ENCODE measurements around the gene DLG2.

DLG2 gene

GRCh38 chr11:83836883-83837654 lies 1790.1 kb downstream of the DLG2 start:
- no peak for DNase-seq (ENCODE audit: low read depth)

DNA sequence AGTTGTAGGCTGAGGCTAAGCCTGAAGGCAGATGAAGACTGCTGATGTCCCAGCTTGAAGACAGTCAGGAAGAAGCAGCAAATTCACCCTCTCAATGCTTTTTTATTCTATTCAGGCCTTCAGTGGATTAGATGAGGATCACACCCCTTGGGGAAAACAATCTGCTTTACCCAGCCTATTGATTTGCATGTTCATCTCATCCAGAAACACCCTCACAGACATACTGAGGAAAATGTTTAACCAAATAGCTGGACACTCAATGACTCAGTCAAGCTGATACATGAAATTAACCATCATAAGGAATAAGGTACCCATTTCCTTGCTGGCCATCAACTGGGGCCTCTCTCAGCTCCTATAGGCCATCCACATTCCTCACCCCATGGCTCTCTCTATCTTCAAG lies 1791.1 kb downstream of the DLG2 start:
- DNase-seq (ENCODE audit: low read depth) = no peak

GRCh38 chr11:83835423-83835822 lies 1791.7 kb downstream of the DLG2 start:
- DNase-seq (ENCODE audit: low read depth) = no peak

- no peak for DNase-seq (ENCODE audit: low read depth)
Measured at GRCh38 chr11:83831929-83832328, 1795.2 kb downstream of the DLG2 start.

DNA sequence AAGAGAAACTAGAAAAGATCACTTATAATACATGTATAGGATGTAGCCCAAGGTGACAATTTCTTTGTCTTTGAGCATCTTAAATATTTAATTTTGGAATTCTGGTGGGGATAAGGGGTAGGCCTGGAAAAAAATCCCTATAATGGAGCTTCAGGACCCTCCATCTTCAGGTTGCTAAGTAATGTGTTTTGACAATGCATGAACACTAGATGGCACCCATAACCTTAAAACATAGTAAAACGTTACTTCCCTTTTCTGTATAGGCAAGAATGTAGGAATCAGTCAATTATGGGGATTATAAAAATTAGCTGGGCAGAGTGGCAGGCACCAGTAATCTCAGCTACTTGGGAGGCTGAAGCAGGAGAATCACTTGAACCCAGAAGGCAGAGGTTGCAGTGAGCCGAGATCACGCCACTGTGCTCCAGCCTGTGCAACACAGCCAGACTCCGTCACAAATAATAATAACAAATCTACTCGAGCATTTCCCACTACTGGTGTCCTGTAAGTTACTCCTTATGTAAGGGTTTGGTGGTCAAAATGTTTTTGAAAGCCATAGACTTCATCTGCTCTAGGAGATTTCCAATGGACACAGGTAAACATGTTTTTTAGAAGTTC lies 1799.1 kb downstream of the DLG2 start:
- no peak for DNase-seq (ENCODE audit: low read depth)

- no peak for DNase-seq (ENCODE audit: low read depth)
Measured at GRCh38 chr11:83827520-83827919, 1799.6 kb downstream of the DLG2 start.

- no peak for DNase-seq (ENCODE audit: low read depth)
Measured at GRCh38 chr11:83826078-83826477, 1801.1 kb downstream of the DLG2 start.

- DNase-seq (ENCODE audit: low read depth) = no peak
Measured at GRCh38 chr11:83823461-83824025, 1803.6 kb downstream of the DLG2 start.

DNA sequence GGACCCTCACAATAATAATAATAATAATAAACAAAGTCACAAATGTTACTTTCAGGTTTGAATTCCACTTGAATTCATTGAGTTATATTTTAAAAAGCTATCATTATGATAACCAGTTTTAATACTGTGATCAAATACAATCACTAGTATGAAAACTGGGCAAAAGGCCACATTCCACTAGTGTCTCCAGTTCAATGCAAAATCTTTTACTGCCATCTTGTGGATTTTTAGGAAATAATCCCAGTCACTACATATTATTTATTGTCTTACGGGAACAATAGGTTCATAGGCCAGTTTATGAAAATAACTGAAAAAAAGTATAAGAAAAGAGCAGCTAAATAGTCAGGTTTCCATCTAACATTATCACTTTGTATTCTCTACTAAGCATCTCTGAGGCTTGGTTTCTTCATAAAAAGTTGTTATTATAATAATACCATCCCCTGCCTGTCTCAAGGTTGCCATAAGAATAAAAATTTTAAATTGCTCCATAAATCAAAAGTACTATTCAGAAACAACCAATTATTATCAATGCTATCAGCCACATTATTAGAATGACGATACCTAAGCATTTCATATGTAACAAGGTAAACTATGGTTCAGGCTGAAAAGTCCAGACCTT lies 1807.1 kb downstream of the DLG2 start:
- no peak for DNase-seq (ENCODE audit: low read depth)

- DNase-seq (ENCODE audit: low read depth) = no peak
Measured at GRCh38 chr11:83818349-83818748, 1808.8 kb downstream of the DLG2 start.

GRCh38 chr11:83816572-83817187 lies 1810.5 kb downstream of the DLG2 start:
- no peak for DNase-seq (ENCODE audit: low read depth)

DNA sequence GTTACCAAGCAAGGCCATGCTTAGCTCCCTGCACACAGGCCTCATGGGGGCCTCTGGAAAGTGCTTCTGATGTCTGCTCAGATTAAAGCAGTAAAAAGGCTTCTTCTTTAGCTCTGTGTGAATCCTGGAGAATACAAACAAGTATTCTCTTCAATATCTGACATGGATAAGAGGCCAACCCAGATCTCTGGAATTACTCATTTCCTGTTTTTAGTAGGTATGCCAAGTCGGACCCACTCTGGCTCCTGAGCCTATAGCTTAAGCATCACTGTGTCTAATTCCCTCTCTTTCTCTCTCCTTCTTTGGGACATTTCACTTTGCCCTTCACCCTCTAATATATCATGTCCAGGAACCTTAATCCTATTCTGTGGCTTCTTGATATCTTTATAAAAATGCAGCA lies 1811.4 kb downstream of the DLG2 start:
- no peak for DNase-seq (ENCODE audit: low read depth)

DNA sequence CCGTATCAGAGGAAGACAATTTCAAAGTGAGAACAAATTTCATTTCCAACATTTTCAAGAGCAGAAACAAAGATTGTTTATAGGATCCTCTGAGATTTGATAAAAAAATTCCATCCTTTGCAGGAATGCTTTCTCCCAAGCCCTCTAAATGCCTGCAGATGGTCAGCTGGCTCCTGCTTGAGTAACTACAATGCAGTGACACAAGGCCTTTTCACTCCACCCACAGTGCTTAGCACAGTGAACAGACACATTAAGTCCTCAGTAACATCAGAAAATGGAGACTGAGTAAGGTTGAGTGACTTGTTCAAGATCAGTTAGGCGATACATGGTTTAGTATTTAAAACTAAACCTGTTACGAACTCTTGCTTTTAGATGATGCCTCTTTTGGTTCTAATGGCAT lies 1813.8 kb downstream of the DLG2 start:
- DNase-seq (ENCODE audit: low read depth) = no peak

- DNase-seq (ENCODE audit: low read depth) = no peak
Measured at GRCh38 chr11:83809274-83809673, 1817.9 kb downstream of the DLG2 start.

DNA sequence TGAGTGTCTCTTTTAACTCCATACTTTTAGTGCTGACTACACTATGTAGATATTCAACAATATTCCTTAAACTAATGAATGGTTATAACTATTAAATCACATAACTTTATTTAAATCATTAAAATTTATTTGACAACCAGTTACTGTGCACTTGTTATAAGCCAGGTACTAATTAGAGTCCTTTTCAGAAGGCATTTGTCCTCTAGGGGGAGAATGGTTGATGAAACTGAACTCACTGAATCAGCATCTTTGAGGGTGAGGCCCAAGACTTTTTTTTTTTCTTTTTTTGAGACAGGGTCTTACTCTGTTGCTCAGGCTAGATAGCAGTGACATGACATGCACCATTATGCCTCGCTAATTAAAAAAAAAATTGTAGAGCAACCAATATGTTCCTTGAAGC lies 1825.3 kb downstream of the DLG2 start:
- DNase-seq (ENCODE audit: low read depth) = no peak

GRCh38 chr11:83793310-83793709 lies 1833.8 kb downstream of the DLG2 start:
- DNase-seq (ENCODE audit: low read depth) = no peak

- no peak for DNase-seq (ENCODE audit: low read depth)
Measured at GRCh38 chr11:83791557-83791956, 1835.6 kb downstream of the DLG2 start.

- no peak for DNase-seq (ENCODE audit: low read depth)
Measured at GRCh38 chr11:83785942-83786341, 1841.2 kb downstream of the DLG2 start.

GRCh38 chr11:83784419-83784818 lies 1842.7 kb downstream of the DLG2 start:
- DNase-seq (ENCODE audit: low read depth) = no peak

DNA sequence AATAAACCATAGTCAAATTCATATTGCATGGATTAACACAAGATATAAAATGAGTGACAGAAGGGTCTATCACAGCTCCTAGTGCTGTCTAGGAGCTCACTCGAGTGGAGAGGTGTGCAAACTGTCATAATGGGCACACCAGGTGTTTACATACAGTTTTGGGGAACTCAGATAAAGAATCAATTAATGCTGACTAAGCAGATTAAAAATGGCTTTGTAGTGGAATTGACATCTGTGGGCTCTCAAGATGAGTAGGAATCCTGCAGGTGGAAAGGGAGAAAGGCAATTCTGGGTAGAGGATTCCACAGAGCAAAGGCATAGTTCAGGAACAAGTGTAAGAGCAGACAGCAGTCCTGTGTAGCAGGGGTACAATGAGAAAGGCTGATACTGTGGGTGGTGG lies 1844.8 kb downstream of the DLG2 start:
- no peak for DNase-seq (ENCODE audit: low read depth)

DNA sequence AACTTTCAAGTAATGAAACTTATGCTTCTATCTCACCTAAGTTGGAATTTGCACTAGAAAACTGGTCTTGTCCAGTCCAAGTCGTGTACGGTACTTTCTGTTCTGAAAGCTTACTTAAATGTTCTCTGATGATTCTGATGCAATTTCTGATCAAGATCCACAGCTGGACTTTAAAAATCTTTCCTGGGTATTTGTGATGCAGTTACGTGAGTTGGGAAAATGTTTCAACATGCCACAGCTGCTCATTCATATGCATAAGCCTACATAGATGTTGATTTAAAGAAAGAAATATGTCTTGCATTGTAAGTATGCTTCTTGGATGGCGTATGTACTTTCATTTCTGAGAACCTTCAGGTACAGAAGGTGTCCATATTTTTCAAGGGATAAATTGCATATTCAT lies 1847.3 kb downstream of the DLG2 start:
- no peak for DNase-seq (ENCODE audit: low read depth)

DNA sequence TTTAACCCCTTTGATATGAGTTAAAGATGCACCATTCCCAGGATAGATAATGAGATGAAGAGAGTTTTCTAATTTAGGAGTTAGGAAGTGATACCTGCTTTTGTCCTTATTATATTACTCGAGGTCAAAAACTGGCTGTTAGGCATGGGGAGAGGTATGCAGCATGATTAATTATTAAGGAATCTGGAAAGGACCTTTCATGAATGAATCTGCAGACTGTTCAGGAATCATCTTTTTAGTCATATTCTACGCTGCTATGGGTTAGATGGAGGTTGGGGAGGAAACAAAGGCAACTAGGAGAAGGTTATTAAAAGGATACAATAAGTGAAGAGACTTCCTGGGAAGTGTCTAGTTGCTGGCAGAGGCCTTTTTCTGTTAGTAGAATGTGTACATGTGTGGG lies 1848.5 kb downstream of the DLG2 start:
- no peak for DNase-seq (ENCODE audit: low read depth)

Data from activated gamma-delta T cell treated with anti-CD3 and anti-CD28 coated beads, Interleukin-2, amount 50 U/mL, for 16 hours (primary cell).